Inflammatory macrophage treated with lipopolysaccharide for 1 hour (primary cell): ENCODE measurements around the gene TEX9.
"Not testable (repeated sequence)": the region's sequence is repeated elsewhere in the genome, so short reads cannot be mapped to it uniquely, and the experiment has no call there.

ENCODE experiments used
- DNase-seq, 2 donors: peaks; one replicate each; pipeline ENCODE4 v3.0.0-alpha.2; 2020 to 2022

TEX9 gene

GRCh38 chr15:56367156-56367555, 1.9 kb downstream of the TEX9 start:
- no peak for DNase-seq

- no peak for DNase-seq
Measured at GRCh38 chr15:56369234-56369633, 4.0 kb downstream of the TEX9 start.

- no peak for DNase-seq
Measured at GRCh38 chr15:56371495-56372147, 6.4 kb downstream of the TEX9 start.

GRCh38 chr15:56374693-56375092, 9.5 kb downstream of the TEX9 start:
- not testable (repeated sequence) for DNase-seq

GRCh38 chr15:56377822-56378221, 12.6 kb downstream of the TEX9 start:
- not testable (repeated sequence) for DNase-seq

GRCh38 chr15:56383010-56383409, 17.8 kb downstream of the TEX9 start:
- no peak for DNase-seq

- DNase-seq = no peak
Measured at GRCh38 chr15:56385908-56386307, 20.7 kb downstream of the TEX9 start.

- DNase-seq = no peak
Measured at GRCh38 chr15:56390739-56391267, 25.6 kb downstream of the TEX9 start.

- no peak for DNase-seq
Measured at GRCh38 chr15:56393277-56393676, 28.1 kb downstream of the TEX9 start.

GRCh38 chr15:56394909-56395308, 29.7 kb downstream of the TEX9 start:
- DNase-seq = no peak

- DNase-seq = not testable (repeated sequence)
Measured at GRCh38 chr15:56397325-56397724, 32.1 kb downstream of the TEX9 start.

GRCh38 chr15:56399209-56399608, 34.0 kb downstream of the TEX9 start:
- DNase-seq = not testable (repeated sequence)

- DNase-seq = no peak
Measured at GRCh38 chr15:56410721-56411120, 45.5 kb downstream of the TEX9 start.

GRCh38 chr15:56411122-56411749, 46.0 kb downstream of the TEX9 start:
- DNase-seq = no peak

GRCh38 chr15:56413114-56413733, 48.0 kb downstream of the TEX9 start:
- DNase-seq = not testable (repeated sequence)

GRCh38 chr15:56425276-56425675, 60.0 kb downstream of the TEX9 start:
- no peak for DNase-seq

- no peak for DNase-seq
Measured at GRCh38 chr15:56425976-56426375, 60.8 kb downstream of the TEX9 start.

GRCh38 chr15:56428821-56429458, 63.7 kb downstream of the TEX9 start:
- DNase-seq = peak; percentile 33 to 56

GRCh38 chr15:56432304-56432703, 67.1 kb downstream of the TEX9 start:
- DNase-seq = no peak

- no peak for DNase-seq
Measured at GRCh38 chr15:56440214-56440770, 75.1 kb downstream of the TEX9 start.

- no peak for DNase-seq
Measured at GRCh38 chr15:56442354-56442753, 77.1 kb downstream of the TEX9 start.

GRCh38 chr15:56445746-56446145, 80.5 kb downstream of the TEX9 start:
- DNase-seq = no peak

- DNase-seq = no peak
Measured at GRCh38 chr15:56454836-56455235, 89.6 kb downstream of the TEX9 start.
